ENCODE results near the gene SOS1.

SOS1 gene

DNA sequence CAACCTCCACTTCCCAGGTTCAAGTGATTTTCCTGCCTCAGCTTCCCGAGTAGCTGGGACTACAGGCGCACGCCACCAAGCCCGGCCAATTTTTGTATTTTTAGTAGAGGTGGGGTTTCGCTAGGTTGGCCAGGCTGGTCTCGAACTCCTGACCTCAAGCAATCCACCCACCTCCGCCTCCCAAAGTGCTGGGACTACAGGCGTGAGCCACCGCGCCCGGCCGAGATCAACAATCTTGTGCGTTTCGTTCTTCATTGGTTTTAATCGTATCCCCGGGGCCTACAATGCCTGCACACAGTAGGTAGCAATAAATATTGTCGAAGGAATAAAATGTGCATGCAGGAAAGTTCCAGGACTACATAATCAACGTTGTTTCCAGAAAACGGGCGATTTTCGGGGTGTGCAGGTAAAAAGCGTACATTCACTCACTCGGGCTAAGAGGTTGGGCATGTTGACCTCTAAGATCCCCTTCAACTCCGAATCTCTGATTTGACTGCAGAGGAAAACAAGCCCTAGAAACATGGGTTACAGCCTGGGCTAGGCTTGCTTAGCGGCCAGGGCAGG, 2.7 kb upstream of the SOS1 start:
- H3K4me3 ChIP-seq (ENCODE audit: low read depth, low read length), result peak overlapping the region; percentile 71
- TF ChIP-seq, protein P1, sequence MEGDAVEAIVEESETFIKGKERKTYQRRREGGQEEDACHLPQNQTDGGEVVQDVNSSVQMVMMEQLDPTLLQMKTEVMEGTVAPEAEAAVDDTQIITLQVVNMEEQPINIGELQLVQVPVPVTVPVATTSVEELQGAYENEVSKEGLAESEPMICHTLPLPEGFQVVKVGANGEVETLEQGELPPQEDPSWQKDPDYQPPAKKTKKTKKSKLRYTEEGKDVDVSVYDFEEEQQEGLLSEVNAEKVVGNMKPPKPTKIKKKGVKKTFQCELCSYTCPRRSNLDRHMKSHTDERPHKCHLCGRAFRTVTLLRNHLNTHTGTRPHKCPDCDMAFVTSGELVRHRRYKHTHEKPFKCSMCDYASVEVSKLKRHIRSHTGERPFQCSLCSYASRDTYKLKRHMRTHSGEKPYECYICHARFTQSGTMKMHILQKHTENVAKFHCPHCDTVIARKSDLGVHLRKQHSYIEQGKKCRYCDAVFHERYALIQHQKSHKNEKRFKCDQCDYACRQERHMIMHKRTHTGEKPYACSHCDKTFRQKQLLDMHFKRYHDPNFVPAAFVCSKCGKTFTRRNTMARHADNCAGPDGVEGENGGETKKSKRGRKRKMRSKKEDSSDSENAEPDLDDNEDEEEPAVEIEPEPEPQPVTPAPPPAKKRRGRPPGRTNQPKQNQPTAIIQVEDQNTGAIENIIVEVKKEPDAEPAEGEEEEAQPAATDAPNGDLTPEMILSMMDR (IDR thresholded peaks at IDR 0.05; ENCODE audit: low read depth, low read length), result no peak

DNA sequence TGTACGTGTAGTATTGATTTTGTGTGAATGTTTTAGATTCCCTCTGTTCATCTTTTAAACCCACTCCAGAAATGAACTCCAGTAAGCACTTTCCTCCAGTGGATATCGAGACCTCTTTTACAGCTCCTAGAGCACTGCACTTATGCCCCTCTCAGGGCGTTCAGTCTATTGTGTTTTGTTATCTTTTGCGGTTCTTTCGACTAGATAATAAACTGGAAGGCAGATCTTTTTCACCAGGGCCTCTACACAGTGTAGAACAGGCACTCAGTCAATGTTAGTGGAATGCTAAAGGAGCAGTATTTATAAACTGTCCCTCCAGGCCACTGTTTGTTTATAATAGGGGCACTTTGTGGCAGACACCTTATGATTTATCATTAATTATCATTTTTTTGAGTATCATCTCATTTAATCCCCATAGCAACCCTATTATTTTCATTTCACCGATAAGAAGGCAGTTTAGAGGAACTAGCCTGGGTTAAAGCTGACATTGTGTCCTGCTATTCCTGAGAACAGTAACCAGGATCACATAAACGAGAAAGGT, 742 bp upstream of the SOS1 start:
- peak overlapping the region; percentile 83 for H3K4me3 ChIP-seq (ENCODE audit: low read depth, low read length)
- TF ChIP-seq, protein P1 (IDR thresholded peaks at IDR 0.05; ENCODE audit: low read depth, low read length), result no peak

DNA sequence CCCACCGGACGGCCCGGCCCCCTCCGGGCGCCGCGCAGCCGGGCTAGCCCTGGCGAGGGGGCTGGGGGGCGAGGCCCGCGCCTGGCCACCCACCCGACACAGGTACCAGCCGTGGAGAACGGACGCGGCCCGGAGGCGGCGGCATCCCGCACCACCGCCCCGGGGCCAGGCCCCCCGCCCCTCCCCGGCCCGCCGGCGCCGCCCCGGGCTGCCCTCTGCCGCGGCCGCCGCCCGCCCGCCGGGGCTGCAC, 405 bp downstream of the SOS1 start:
- peak overlapping the region; percentile 83 for H3K4me3 ChIP-seq (ENCODE audit: low read depth, low read length)
- TF ChIP-seq, protein P1 (IDR thresholded peaks at IDR 0.05; ENCODE audit: low read depth, low read length), result no peak

DNA sequence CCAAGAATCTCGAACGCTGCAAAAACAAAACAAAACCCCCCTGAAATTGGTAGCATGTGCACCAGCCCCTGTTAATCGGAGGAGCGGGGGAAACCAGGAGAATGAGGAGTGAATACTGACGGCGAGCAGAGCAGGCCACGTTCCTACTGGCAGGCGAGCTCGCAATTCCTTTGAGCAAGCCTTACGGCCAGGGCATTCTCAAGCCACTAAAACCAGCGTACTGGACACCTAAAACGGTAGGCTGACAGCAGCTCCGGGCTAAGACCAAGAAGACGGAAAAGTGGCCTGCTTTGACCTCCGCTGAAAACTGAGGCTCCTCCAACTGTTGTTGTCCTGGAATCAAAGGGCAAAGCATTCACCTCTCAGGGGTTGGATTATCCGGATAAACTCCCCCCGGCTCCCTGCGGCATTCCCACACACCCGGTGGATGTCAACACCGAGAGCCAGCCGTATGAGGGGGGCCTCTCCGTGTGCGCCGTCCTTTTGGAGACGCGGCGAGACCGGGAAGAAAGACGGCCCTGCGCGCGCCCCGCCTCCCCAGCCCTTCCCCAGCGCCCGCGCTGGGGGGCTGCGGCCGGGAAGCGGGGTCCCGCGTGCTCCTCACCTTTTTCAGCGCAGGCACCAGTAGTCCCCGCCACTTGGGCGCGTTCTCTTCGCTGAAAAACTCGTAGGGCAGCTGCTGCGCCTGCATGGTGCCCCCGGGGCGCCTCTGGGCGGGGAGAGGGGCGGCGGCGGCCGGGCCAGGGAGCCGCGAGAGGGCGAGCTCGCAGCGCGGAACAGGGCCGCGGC, 925 bp downstream of the SOS1 start:
- peak overlapping the region; percentile 83 for H3K4me3 ChIP-seq (ENCODE audit: low read depth, low read length)
- TF ChIP-seq, protein P1 (IDR thresholded peaks at IDR 0.05; ENCODE audit: low read depth, low read length), result no peak

DNA sequence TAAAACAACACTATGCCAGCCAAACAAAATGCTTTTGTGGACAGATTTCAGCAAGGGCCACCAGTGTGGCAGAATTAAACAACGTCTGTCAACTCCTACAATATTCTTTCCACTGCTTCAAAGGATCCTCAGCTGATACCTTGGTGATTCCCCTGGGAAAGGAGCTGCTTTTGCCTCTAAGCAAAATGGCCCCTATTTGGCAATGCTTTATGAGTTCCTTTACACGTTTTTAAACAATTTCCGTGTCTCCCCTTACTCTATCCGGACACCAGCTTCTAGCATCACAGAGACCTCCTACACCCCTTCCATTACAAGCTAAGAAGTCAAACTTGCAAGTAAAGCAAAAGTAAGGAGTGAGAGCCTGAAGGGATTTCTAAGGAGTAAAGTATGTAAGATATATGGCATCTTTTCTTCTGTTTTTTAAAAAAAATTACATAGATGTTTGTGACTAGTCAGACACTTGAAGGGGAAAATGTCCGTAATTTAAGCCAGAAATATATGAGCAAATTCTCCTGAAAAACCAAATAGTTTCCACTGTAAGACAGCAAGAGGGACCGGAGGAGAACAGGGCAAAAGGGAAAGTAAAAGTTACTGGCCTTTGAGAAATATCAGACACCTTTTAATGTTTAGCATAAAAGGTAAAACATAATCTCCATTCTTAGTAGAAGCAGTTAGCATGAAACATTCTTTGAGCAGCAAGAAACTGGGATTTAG, 1.9 kb downstream of the SOS1 start:
- peak overlapping the region; percentile 83 for H3K4me3 ChIP-seq (ENCODE audit: low read depth, low read length)

DNA sequence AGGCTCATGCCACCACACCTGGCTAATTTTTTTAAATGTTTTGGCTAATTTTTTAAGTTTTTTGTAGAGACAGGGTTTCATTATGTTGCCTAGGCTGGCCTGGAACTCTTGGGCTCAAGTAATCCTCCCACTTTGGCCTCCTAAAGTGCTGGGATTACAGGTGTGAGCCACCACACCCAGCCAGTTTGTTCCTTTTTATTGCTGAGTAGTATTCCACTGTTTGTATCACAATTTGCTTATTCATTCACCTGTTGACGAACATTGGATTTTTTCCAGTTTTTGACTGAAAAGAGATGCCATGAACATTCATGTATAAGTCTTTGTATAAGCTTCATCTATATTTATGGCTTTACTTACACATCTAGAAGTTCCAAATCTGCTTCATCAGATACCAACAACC, 5.3 kb downstream of the SOS1 start:
- TF ChIP-seq, protein P1 (IDR thresholded peaks at IDR 0.05; ENCODE audit: low read depth, low read length), result no peak
- H3K4me3 ChIP-seq (ENCODE audit: low read depth, low read length), result no peak overlapping the region

More for the DNA sequence above, 1.9 kb downstream of the SOS1 start:
- TF ChIP-seq, protein P1 (IDR thresholded peaks at IDR 0.05; ENCODE audit: low read depth, low read length), result no peak

DNA sequence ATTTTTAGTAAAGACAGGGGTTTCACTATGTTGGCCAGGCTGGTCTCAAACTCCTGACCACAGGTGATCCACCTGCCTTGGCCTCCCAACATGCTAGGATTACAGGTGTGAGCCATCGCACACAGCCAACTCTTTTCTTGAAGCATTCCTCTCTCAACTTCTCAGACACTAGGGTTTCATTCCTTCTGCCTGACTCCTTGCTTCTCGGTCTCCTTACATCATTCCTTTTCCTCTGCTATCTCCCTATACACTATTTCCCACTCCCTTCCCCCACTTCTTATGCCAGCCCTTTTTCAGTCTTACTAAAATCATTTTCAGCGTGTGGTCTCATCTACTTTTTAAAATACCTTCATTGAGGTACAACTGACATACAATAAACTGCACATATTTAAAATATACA, 6.1 kb downstream of the SOS1 start:
- no peak overlapping the region for H3K4me3 ChIP-seq (ENCODE audit: low read depth, low read length)
- TF ChIP-seq, protein P1 (IDR thresholded peaks at IDR 0.05; ENCODE audit: low read depth, low read length), result no peak
